HAP-1 (cell line): ENCODE data around the gene DCUN1D5.

Source experiments
- DNase-seq, 2 experiments: peaks; one replicate each; pipeline ENCODE4 v3.0.0-alpha.2; 2016 to 2020; ENCODE audit warnings: low spot score in 2 of 2
- H3K27me3 ChIP-seq: fragments of 250-450 bp; sonication (Bioruptor Pico); 2 replicates; pipeline ENCODE4 v1.5.1; 2020; ENCODE audit warnings: low read depth, mild to moderate bottlenecking, moderate library complexity
- H3K36me3 ChIP-seq: fragments of 250-450 bp; sonication (Bioruptor Pico); replicated peaks from 2 replicates; pipeline ENCODE4 v1.5.1; 2020; ENCODE audit warnings: mild to moderate bottlenecking
- H3K4me1 ChIP-seq: fragments of 250-450 bp; sonication (Bioruptor Pico); 2 replicates; pipeline ENCODE4 v1.5.1; 2020; ENCODE audit warnings: mild to moderate bottlenecking
- H3K4me3 ChIP-seq: fragments of 250-450 bp; sonication (Bioruptor Pico); 2 replicates; pipeline ENCODE4 v1.5.1; 2020; ENCODE audit warnings: mild to moderate bottlenecking, moderate library complexity
- H3K9me3 ChIP-seq: fragments of 250-450 bp; sonication (Bioruptor Pico); 2 replicates; pipeline ENCODE4 v1.5.1; 2020; ENCODE audit warnings: mild to moderate bottlenecking, moderate library complexity
- in situ Hi-C: fragments of 300-500 bp; cut with MboI; formaldehyde crosslinking; loops from 3 replicates; pipeline ENCODE4 v1.14.3; 2020; ENCODE audit warnings: low sequenced_read_pairs, inconsistent platforms, mixed read lengths

Gene DCUN1D5

GRCh38 chr11:103091801-103092524 is at the start of gene DCUN1D5:
DCUN1D5 (minus strand) TSS chr11:103092160; CDS start chr11:103091872, 288 bp downstream.
- H3K9me3 ChIP-seq, result no peaks in the 10 kb centered on the region
- in situ Hi-C loops, result no loop called here
- H3K4me3 ChIP-seq, result peak within 1 kb of the TSS; percentile 96
- H3K36me3 ChIP-seq, result peaks cover 22% of the 10 kb centered on the region
- DNase-seq, result peak; percentile 86 to 98
- no peaks in the 10 kb centered on the region for H3K27me3 ChIP-seq
- H3K4me1 ChIP-seq, result peaks cover 17% of the 10 kb centered on the region

GRCh38 chr11:103125462-103125861 is 33.5 kb upstream of the DCUN1D5 start:
- in situ Hi-C loops, result no loop called here
- H3K4me3 ChIP-seq, result no peak overlapping the region
- H3K36me3 ChIP-seq, result peaks cover 14% of the 10 kb centered on the region
- H3K4me1 ChIP-seq, result no peaks in the 10 kb centered on the region
- no peak for DNase-seq
- H3K9me3 ChIP-seq, result no peaks in the 10 kb centered on the region
- no peaks in the 10 kb centered on the region for H3K27me3 ChIP-seq

GRCh38 chr11:103114836-103115235 is 22.9 kb upstream of the DCUN1D5 start:
- Histone ChIP-seq H3K9me3 (no peaks in the 10 kb centered on the region), H3K4me3 (no peak overlapping the region), H3K27me3 (no peaks in the 10 kb centered on the region), H3K36me3 (no peaks in the 10 kb centered on the region), H3K4me1 (peaks cover 7% of the 10 kb centered on the region)
- no peak for DNase-seq
- in situ Hi-C loops, result no loop called here

- no peaks in the 10 kb centered on the region for H3K9me3 ChIP-seq
- no peak overlapping the region for H3K4me3 ChIP-seq
- H3K36me3 ChIP-seq, result no peaks in the 10 kb centered on the region
- no peak for DNase-seq
- in situ Hi-C loops, result no loop called here
- no peaks in the 10 kb centered on the region for H3K27me3 ChIP-seq
- H3K4me1 ChIP-seq, result peaks cover 11% of the 10 kb centered on the region
These were observed 20.4 kb upstream of the DCUN1D5 start for GRCh38 chr11:103112364-103112763.

GRCh38 chr11:103111400-103111799 is 19.4 kb upstream of the DCUN1D5 start:
- no peak for DNase-seq
- Histone ChIP-seq H3K36me3 (no peaks in the 10 kb centered on the region), H3K9me3 (no peaks in the 10 kb centered on the region), H3K27me3 (no peaks in the 10 kb centered on the region), H3K4me3 (no peak overlapping the region), H3K4me1 (peaks cover 11% of the 10 kb centered on the region)
- in situ Hi-C loops, result no loop called here

GRCh38 chr11:103110391-103110790 is 18.4 kb upstream of the DCUN1D5 start:
- no peaks in the 10 kb centered on the region for H3K9me3 ChIP-seq
- peak overlapping the region; percentile 61 for H3K4me3 ChIP-seq
- peaks cover 11% of the 10 kb centered on the region for H3K4me1 ChIP-seq
- DNase-seq, result no peak
- no peaks in the 10 kb centered on the region for H3K27me3 ChIP-seq
- in situ Hi-C loops, result no loop called here
- no peaks in the 10 kb centered on the region for H3K36me3 ChIP-seq

- in situ Hi-C loops, result no loop called here
- Histone ChIP-seq H3K4me3 (peak overlapping the region; percentile 61), H3K36me3 (no peaks in the 10 kb centered on the region), H3K27me3 (no peaks in the 10 kb centered on the region), H3K9me3 (no peaks in the 10 kb centered on the region), H3K4me1 (peaks cover 11% of the 10 kb centered on the region)
- peak in 1 of 2 experiments; percentile 12 for DNase-seq
These were observed 17.9 kb upstream of the DCUN1D5 start for GRCh38 chr11:103109818-103110388.

- peaks cover 11% of the 10 kb centered on the region for H3K4me1 ChIP-seq
- no peaks in the 10 kb centered on the region for H3K9me3 ChIP-seq
- peak within 1 kb of the TSS; percentile 61 for H3K4me3 ChIP-seq
- peak; percentile 87 to 93 for DNase-seq
- H3K36me3 ChIP-seq, result no peaks in the 10 kb centered on the region
- in situ Hi-C loops, result no loop called here
- no peaks in the 10 kb centered on the region for H3K27me3 ChIP-seq
These were observed 17.2 kb upstream of the DCUN1D5 start, which contains the start of gene DYNC2H1 for GRCh38 chr11:103108933-103109817. DYNC2H1 (plus strand) TSS chr11:103109426; CDS start chr11:103109575, 149 bp downstream.

- no peak for DNase-seq
- Histone ChIP-seq H3K4me1 (peaks cover 5% of the 10 kb centered on the region), H3K27me3 (no peaks in the 10 kb centered on the region), H3K4me3 (no peak overlapping the region), H3K36me3 (no peaks in the 10 kb centered on the region), H3K9me3 (no peaks in the 10 kb centered on the region)
- in situ Hi-C loops, result no loop called here
These were observed 5.3 kb upstream of the DCUN1D5 start for GRCh38 chr11:103097279-103097678.

- in situ Hi-C loops, result no loop called here
- Histone ChIP-seq H3K27me3 (no peaks in the 10 kb centered on the region), H3K9me3 (no peaks in the 10 kb centered on the region), H3K4me3 (peak overlapping the region; percentile 96), H3K4me1 (peaks cover 17% of the 10 kb centered on the region), H3K36me3 (peaks cover 24% of the 10 kb centered on the region)
- peak; percentile 49 to 73 for DNase-seq
These were observed 728 bp downstream of the DCUN1D5 start for GRCh38 chr11:103091064-103091800.

GRCh38 chr11:103086461-103086860 is 5.5 kb downstream of the DCUN1D5 start:
- Histone ChIP-seq H3K4me3 (no peak overlapping the region), H3K9me3 (no peaks in the 10 kb centered on the region), H3K27me3 (no peaks in the 10 kb centered on the region), H3K36me3 (peaks cover 51% of the 10 kb centered on the region), H3K4me1 (peaks cover 11% of the 10 kb centered on the region)
- no peak for DNase-seq
- in situ Hi-C loops, result no loop called here

GRCh38 chr11:103085758-103086365 is 6.1 kb downstream of the DCUN1D5 start:
- peaks cover 11% of the 10 kb centered on the region for H3K4me1 ChIP-seq
- in situ Hi-C loops, result no loop called here
- H3K36me3 ChIP-seq, result peaks cover 51% of the 10 kb centered on the region
- no peaks in the 10 kb centered on the region for H3K9me3 ChIP-seq
- H3K27me3 ChIP-seq, result no peaks in the 10 kb centered on the region
- no peak for DNase-seq
- H3K4me3 ChIP-seq, result no peak overlapping the region

GRCh38 chr11:103079833-103080232 is 12.1 kb downstream of the DCUN1D5 start:
- H3K4me3 ChIP-seq, result no peak overlapping the region
- H3K36me3 ChIP-seq, result peaks cover 72% of the 10 kb centered on the region
- no peaks in the 10 kb centered on the region for H3K27me3 ChIP-seq
- no peaks in the 10 kb centered on the region for H3K9me3 ChIP-seq
- in situ Hi-C loops, result no loop called here
- no peaks in the 10 kb centered on the region for H3K4me1 ChIP-seq
- DNase-seq, result no peak
